GM19467 (cell line): ENCODE data around the gene RYR3.
"Not testable (repeated sequence)": the region's sequence is repeated elsewhere in the genome, so short reads cannot be mapped to it uniquely, and the experiment has no call there.

Experiments used
- ATAC-seq: cut with Tn5 transposase; IDR thresholded peaks from one replicate; pipeline ENCODE4 v1.9.1; 2021; ENCODE audit warnings: mild to moderate bottlenecking, moderate library complexity; ENCODE audit not compliant: unreplicated experiment

Gene RYR3

GRCh38 chr15:33813891-33814290, 503.1 kb downstream of the RYR3 start:
- ATAC-seq = no peak

DNA sequence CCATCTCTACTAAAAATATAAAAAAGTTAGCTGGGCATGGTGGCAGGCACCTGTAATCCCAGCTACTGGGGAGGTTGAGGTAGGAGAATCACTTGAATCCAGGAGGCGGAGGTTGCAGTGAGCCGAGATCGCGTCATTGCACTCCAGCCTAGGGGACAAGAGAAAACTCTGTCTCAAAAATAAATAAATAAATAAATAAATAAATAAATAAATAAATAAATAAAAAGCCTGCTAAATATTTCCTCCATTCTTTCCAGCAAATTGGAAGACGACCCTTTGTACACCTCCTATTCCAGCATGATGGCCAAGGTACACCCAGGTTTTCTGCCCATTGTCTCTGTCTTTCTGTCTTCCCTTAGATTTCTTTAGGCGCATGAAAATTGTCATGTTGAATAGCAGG, 508.7 kb downstream of the RYR3 start:
- not testable (repeated sequence) for ATAC-seq

DNA sequence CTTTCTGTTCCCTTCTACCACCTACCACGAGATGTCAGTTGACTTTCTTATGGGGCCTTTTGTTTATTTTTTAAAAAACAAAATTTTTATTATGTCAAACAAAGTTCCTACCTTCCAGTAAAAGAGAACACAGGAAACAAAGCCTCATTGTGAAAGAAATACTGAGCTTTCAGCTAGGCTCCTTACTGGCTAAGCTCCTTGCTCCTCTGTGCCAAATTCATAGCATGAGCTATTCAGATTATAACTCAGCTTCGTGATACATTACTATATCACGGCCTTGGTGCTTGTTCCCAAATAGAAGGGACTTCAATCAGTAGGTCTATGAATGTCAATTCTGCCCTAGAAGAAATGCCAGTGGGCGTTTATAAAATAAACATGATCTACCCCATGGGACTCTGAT, 511.7 kb downstream of the RYR3 start:
- ATAC-seq = no peak

- no peak for ATAC-seq
Measured at GRCh38 chr15:33823119-33823518, 512.4 kb downstream of the RYR3 start.

DNA sequence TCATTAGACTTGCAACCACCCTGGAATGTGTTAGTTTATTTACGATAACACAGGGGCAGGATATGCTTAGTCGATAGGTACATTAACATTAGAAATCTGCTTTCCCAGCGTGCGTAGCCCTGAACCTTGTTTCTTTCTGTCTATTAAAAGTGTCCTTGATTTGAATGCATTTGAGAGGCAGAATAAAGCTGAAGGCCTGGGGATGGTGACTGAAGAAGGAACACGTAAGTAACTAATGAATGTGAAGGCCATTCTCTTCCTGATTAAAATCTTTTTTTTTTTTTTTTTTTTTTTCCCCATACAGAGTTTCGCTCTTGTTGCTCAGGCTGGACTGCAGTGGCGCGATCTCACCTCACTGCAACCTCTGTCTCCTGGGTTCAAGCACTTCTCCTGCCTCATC, 514.7 kb downstream of the RYR3 start:
- no peak for ATAC-seq

DNA sequence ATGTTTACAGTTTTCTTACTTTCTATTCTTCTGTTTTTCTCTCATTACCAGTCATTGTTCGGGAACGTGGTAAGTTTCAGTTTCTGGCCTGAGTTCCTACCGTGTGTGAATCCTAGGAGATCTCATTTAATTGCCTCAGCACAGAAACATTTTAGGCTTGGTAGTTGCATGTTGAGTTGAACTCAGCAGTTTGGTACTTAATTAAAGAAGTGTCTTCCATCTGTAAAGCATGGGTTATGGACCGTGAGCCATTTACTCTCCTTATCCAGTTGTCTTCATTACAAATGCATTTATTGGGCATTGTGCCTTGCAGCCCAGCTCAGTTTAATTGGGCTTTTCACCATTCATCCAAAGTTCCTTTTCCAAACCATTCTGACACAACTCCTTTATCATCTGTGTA, 515.4 kb downstream of the RYR3 start:
- ATAC-seq = no peak

DNA sequence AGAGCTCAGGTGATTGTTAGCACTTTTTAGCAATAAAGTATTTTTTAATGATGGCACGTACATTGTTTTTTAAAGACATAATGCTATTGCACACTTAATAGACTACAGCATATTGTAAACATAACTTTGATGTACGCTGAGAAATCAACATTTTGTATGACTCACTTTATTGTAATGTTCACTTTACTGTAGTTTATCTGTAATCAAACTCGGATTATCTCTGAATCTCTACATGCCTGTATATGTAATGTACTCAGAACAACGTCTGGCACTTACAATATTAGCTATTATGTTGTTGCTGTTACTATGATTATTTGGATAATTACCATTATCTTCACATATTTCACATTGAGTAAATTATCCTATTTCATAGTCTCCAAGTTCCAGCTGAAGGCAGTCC, 519.6 kb downstream of the RYR3 start:
- ATAC-seq = no peak

GRCh38 chr15:33831646-33832045, 520.9 kb downstream of the RYR3 start:
- ATAC-seq = no peak

- no peak for ATAC-seq
Measured at GRCh38 chr15:33834892-33835743, 524.4 kb downstream of the RYR3 start.

DNA sequence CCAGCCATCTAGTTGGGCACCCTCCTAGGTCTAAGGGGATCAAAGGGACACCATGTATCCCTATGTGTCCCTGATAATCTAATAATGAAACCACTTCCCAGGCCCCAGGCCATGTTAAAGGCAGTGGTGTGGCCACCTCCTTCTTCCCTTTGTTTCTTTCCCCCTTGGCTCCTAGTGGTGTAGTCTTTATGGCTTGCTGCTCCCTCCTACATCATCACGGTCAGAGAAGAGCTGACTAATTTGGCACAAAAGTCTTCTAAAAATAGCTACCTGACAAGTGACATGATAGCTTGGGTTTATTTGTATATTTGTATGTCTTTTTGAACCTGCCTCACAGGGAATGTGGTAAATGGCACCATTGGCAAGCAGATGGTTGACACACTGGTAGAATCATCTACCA, 526.5 kb downstream of the RYR3 start:
- no peak for ATAC-seq

DNA sequence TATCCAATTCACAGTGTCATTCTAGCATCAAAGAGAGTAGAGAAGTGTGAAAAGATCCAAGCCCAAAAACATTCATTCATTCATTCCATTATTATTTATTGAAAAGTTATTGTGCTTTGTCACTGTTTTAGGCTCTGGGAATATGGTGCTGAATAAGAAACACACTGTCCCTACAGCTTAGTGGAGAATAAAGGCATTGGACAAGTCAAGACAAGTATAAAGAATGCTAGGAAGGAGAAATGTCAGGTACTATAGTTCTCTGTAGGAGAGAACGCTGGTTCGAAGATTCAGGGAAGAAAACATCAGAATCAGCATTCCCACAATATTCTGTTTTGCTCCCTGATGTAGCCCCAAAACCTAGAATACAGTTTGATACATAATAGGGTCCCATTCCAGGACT, 528.8 kb downstream of the RYR3 start:
- ATAC-seq = no peak

DNA sequence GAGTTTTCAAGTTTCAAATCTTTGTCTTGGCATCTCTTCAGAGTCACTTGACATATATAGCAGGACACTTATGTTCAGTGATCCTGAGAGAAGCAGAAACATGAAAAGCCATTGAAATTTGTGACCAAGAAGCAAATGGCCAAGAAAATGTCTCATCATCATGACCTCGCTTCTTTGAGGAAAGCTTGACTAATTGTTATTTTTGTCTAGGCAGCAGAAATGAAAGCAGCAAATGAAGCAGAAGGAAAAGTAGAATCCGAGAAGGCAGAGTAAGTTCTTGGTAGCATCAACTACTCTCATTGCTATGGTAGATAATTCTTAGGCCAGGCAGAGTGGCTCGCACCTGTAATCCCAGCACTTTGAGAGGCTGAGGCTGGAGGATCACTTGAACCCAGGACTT, 529.8 kb downstream of the RYR3 start:
- ATAC-seq = no peak

DNA sequence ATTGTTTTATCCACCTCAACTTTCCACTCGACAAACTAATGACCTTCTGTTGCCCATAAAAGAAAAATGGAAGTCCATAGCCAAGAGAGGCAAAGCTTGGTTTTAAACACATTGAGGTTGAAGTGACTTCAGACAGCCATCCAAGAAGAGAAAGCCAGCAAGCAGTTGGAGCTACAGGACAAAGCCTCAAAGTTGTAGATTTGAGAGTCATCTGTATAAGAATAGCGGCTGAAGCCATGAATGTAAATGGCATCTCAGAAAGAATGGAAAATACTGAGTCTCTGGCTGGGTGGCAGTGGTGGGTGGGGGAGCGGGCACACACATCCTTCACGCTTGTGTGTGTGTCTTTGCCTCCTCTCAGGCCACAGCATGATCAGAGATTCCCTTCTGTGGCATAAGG, 533.4 kb downstream of the RYR3 start:
- no peak for ATAC-seq

GRCh38 chr15:33844597-33844996, 533.8 kb downstream of the RYR3 start:
- ATAC-seq = no peak

DNA sequence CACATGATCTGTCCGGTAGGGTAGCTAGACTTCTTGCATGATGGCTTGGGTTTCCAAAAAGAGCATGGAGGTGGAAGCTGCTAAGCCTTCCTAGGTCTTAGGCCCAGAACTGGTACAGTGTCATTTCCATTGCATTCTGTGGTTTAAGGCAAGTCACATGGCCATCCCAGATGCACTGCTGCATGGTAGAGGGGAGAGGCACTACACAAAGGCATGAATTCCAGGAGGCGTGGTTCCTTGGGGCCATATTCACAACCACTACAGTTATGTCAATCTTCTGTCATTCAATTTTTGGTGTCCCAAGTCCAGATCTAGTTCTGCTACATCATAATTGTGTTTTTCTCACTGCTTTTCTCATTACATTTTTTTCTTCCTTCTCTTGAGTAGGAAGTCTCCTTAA, 535.4 kb downstream of the RYR3 start:
- ATAC-seq = no peak

DNA sequence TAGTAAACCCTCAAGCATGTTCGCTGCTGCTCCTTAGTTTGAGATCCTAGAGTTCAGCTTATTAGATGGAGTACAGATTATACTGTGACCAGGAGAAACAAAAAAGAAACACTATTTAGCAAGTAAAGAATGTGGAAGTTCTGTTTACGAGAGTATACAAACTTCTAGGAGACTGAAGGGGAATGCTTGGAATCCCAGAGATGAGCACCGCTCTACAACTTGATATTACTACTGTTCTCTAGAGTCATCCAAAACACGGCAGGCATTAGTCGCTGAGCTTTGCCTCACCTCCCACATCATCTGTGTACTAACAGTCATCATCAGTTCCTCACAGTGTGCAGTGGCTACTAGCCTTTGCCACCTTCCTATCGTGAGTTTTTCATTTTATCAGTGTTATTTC, 536.1 kb downstream of the RYR3 start:
- no peak for ATAC-seq

- ATAC-seq = no peak
Measured at GRCh38 chr15:33848011-33848410, 537.2 kb downstream of the RYR3 start.

DNA sequence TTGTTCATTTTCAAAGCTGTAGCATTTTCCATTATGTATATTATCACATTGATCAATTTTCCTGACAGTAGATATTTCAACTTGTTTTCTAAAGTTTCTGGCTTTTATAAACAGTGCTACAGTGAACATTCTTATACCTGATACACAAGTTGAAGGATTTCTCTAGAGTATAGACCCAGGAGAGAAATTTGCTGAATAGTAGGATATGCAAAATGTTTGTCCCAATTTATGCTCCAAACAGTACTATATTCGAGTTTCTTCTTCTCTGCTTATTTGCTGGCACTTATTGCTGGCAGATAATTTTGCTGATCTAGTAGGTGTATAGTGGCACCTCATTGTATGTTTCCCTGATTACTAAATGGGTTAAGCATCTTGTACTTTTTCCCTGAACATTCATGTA, 540.3 kb downstream of the RYR3 start:
- no peak for ATAC-seq

GRCh38 chr15:33852094-33852493, 541.3 kb downstream of the RYR3 start:
- ATAC-seq = no peak

DNA sequence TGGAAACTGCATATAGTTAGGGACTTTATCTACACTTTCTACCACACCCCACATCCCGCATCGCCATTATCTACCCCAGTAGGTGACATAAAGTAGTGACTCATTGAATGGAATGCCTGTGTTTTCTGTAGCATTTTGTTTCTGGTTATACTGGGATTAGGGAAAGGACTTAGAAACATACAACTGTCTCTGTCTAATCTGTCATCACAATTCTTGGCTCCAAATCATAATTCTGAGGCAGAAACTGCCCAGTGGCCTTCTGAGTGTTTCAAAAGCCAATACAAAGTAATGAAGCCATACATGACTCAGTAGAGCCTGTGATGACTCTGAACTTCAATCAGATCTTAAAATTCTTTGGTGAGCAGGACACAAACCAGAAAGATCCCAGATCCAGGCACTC, 541.8 kb downstream of the RYR3 start:
- no peak for ATAC-seq

- ATAC-seq = no peak
Measured at GRCh38 chr15:33857726-33858125, 547.0 kb downstream of the RYR3 start.

DNA sequence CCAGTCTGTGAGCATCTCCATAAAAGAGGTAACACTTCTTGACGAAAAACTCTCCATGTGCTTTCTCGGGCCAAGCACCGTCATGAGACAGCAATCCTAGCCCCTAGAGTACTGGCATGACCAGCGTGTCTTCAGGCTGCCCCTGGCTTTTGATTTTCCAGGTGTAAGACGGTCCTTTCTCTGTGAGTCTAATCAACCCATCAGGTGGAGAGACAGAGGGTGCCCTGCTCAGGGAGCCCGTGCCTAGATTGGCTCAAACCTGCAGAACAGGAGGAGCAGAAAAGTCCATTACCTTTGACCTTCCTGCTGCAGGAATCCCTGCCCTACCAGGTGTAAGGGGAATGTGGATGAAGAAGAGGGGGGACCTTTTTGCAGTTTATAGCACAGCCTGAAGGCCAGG, 548.1 kb downstream of the RYR3 start:
- no peak for ATAC-seq

- no peak for ATAC-seq
Measured at GRCh38 chr15:33859992-33860545, 549.3 kb downstream of the RYR3 start.
